Measurements from ENCODE around the gene RDX. TPM values are rescaled to one million over a fixed set of nuclear protein-coding genes. Genes with fewer than 3 reads are reported as not detected.

The RDX gene
- total RNA-seq: 128 and 168 TPM in 2 replicates

GRCh38 chr11:110296226-110297075, at the start of gene RDX:
Gene RDX, minus strand, starts transcription at chr11:110296614. Its CDS starts 16,922 bp downstream, at chr11:110279692.

Other genes starting within 250 kb of the RDX start
- 18.6 and 27.0 TPM in 2 replicates for gene ZC3H12C, start 203.2 kb downstream of the RDX start, total RNA-seq
- 6.5 and 10.1 TPM in 2 replicates for gene FDX1, start 133.3 kb upstream of the RDX start, total RNA-seq